Stimulated activated CD4-positive, alpha-beta T cell treated with anti-CD3 and anti-CD28 coated beads, Interleukin-12 subunit alpha, Interleukin-12 subunit beta, amount 100 ng/mL, for 48 hours (primary cell): Measurements from ENCODE around the gene SBK1.
"Not testable (repeated sequence)": the region's sequence is repeated elsewhere in the genome, so short reads cannot be mapped to it uniquely, and the experiment has no call there.

ENCODE experiments used
- DNase-seq, 3 donors: peaks; one replicate each; pipeline ENCODE4 v3.0.0-alpha.2; 2020; ENCODE audit warnings: low read depth in 2 of 3, low spot score in 1 of 3

The SBK1 gene

GRCh38 chr16:28291651-28292626 is at the start of gene SBK1:
TSS of gene SBK1 (plus strand) at chr16:28292525. CDS start at chr16:28317392, 24,867 bp downstream.
- DNase-seq = peak; percentile 53 to 73 (median 61)

GRCh38 chr16:28249483-28249882 is 42.8 kb upstream of the SBK1 start:
- DNase-seq = not testable (repeated sequence)

GRCh38 chr16:28250999-28251398 is 41.3 kb upstream of the SBK1 start:
- DNase-seq = no peak

- DNase-seq = no peak
Observed at GRCh38 chr16:28254158-28254557, 38.2 kb upstream of the SBK1 start.

GRCh38 chr16:28255838-28256237 is 36.5 kb upstream of the SBK1 start:
- no peak for DNase-seq

GRCh38 chr16:28257256-28257655 is 35.1 kb upstream of the SBK1 start:
- no peak for DNase-seq

GRCh38 chr16:28258567-28258966 is 33.8 kb upstream of the SBK1 start:
- no peak for DNase-seq

- DNase-seq = no peak
Observed at GRCh38 chr16:28259091-28259780, 33.1 kb upstream of the SBK1 start.

GRCh38 chr16:28259781-28260150 is 32.6 kb upstream of the SBK1 start:
- no peak for DNase-seq

- no peak for DNase-seq
Observed at GRCh38 chr16:28260193-28260592, 32.1 kb upstream of the SBK1 start.

- no peak for DNase-seq
Observed at GRCh38 chr16:28261942-28262341, 30.4 kb upstream of the SBK1 start.

- no peak for DNase-seq
Observed at GRCh38 chr16:28263305-28263704, 29.0 kb upstream of the SBK1 start.

- DNase-seq = no peak
Observed at GRCh38 chr16:28264656-28265055, 27.7 kb upstream of the SBK1 start.

GRCh38 chr16:28265822-28266221 is 26.5 kb upstream of the SBK1 start:
- no peak for DNase-seq

GRCh38 chr16:28267356-28267755 is 25.0 kb upstream of the SBK1 start:
- no peak for DNase-seq

GRCh38 chr16:28273511-28273910 is 18.8 kb upstream of the SBK1 start:
- no peak for DNase-seq

- no peak for DNase-seq
Observed at GRCh38 chr16:28274676-28275075, 17.6 kb upstream of the SBK1 start.

GRCh38 chr16:28276301-28276700 is 16.0 kb upstream of the SBK1 start:
- no peak for DNase-seq

- peak; percentile 70 to 90 (median 76) for DNase-seq
Observed at GRCh38 chr16:28277537-28278388, 14.6 kb upstream of the SBK1 start.

- no peak for DNase-seq
Observed at GRCh38 chr16:28279006-28279405, 13.3 kb upstream of the SBK1 start.
